Measurements from ENCODE around the gene DROSHA.
"Not testable (repeated sequence)": the region's sequence is repeated elsewhere in the genome, so short reads cannot be mapped to it uniquely, and the experiment has no call there.

The DROSHA gene

GRCh38 chr5:31549114-31549513, 17.2 kb upstream of the DROSHA start:
- H3K4me3 Mint-ChIP-seq, H3K27me3 Mint-ChIP-seq, DNase-seq, H3K9me3 Mint-ChIP-seq: not testable (repeated sequence)
- peak overlapping the region; percentile 56 for H3K27ac Mint-ChIP-seq
- H3K4me1 Mint-ChIP-seq (ENCODE audit: low read depth): peaks cover 15% of the 10 kb centered on the region
- peaks cover 91% of the 10 kb centered on the region for H3K36me3 Mint-ChIP-seq (ENCODE audit: low read depth)

DNA sequence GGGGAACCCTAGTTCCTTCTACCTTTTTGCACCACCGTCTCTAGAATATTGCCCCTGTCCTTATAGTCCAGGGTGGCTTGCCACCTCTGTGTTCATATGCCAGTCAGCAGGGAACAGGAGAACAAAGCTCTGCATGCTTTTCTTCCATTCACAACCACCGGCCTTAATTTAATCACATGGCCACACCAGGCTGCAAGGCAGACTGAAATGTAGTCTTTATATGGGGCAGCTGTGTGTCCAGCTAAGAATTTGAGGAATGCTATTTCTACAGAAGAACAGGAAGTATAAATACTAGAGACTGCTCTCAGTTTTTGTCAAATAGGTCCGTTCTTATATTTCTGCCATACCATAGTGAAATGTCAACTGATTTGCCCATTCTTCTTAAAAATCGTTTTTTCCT, 6.0 kb upstream of the DROSHA start:
- H3K4me3 Mint-ChIP-seq: no peak overlapping the region
- H3K4me1 Mint-ChIP-seq (ENCODE audit: low read depth): peaks cover 41% of the 10 kb centered on the region
- H3K27ac Mint-ChIP-seq: peak overlapping the region; percentile 45
- H3K36me3 Mint-ChIP-seq (ENCODE audit: low read depth): peaks cover 91% of the 10 kb centered on the region
- no peak for DNase-seq
- no peaks in the 10 kb centered on the region for H3K9me3 Mint-ChIP-seq
- no peaks in the 10 kb centered on the region for H3K27me3 Mint-ChIP-seq

- Mint-ChIP-seq H3K27me3 (no peaks in the 10 kb centered on the region), H3K4me3 (no peak overlapping the region), H3K36me3 (ENCODE audit: low read depth) (peaks cover 91% of the 10 kb centered on the region), H3K4me1 (ENCODE audit: low read depth) (peaks cover 41% of the 10 kb centered on the region), H3K27ac (no peak overlapping the region), H3K9me3 (no peaks in the 10 kb centered on the region)
- DNase-seq: no peak
Measured at GRCh38 chr5:31537349-31537748, 5.5 kb upstream of the DROSHA start.

DNA sequence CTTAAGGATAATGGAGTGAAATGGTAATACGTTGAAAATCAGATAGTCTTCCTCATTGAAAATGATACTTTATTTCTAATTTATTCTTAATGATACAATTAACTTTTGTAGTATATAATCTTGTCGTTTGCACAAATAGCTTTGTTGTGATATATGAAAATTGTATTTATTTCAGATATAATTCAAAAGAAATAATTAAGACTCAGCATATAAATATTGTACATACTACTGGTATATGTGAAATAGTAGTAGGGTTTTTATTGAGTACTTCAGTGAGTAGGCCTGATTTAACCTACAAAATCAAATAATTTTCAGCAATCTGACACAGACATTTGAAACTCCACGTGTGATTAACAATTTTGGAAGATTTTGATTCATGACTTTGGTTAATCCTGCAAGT, 5.0 kb upstream of the DROSHA start:
- H3K4me1 Mint-ChIP-seq (ENCODE audit: low read depth): peaks cover 41% of the 10 kb centered on the region
- DNase-seq: no peak
- no peak overlapping the region for H3K27ac Mint-ChIP-seq
- no peaks in the 10 kb centered on the region for H3K27me3 Mint-ChIP-seq
- H3K36me3 Mint-ChIP-seq (ENCODE audit: low read depth): peaks cover 91% of the 10 kb centered on the region
- H3K4me3 Mint-ChIP-seq: no peak overlapping the region
- no peaks in the 10 kb centered on the region for H3K9me3 Mint-ChIP-seq

- Mint-ChIP-seq H3K27ac (peak overlapping the region; percentile 69), H3K4me3 (peak overlapping the region; percentile 94), H3K27me3 (no peaks in the 10 kb centered on the region), H3K36me3 (ENCODE audit: low read depth) (peaks cover 92% of the 10 kb centered on the region), H3K4me1 (ENCODE audit: low read depth) (peaks cover 54% of the 10 kb centered on the region), H3K9me3 (no peaks in the 10 kb centered on the region)
- no peak for DNase-seq
Measured at GRCh38 chr5:31534527-31535046, 2.7 kb upstream of the DROSHA start.

- DNase-seq: no peak
- H3K36me3 Mint-ChIP-seq (ENCODE audit: low read depth): peaks cover 97% of the 10 kb centered on the region
- no peaks in the 10 kb centered on the region for H3K27me3 Mint-ChIP-seq
- H3K4me1 Mint-ChIP-seq (ENCODE audit: low read depth): peaks cover 52% of the 10 kb centered on the region
- peak overlapping the region; percentile 94 for H3K4me3 Mint-ChIP-seq
- no peaks in the 10 kb centered on the region for H3K9me3 Mint-ChIP-seq
- H3K27ac Mint-ChIP-seq: peak overlapping the region; percentile 98
Measured at GRCh38 chr5:31531543-31531887, 378 bp downstream of the DROSHA start.

DNA sequence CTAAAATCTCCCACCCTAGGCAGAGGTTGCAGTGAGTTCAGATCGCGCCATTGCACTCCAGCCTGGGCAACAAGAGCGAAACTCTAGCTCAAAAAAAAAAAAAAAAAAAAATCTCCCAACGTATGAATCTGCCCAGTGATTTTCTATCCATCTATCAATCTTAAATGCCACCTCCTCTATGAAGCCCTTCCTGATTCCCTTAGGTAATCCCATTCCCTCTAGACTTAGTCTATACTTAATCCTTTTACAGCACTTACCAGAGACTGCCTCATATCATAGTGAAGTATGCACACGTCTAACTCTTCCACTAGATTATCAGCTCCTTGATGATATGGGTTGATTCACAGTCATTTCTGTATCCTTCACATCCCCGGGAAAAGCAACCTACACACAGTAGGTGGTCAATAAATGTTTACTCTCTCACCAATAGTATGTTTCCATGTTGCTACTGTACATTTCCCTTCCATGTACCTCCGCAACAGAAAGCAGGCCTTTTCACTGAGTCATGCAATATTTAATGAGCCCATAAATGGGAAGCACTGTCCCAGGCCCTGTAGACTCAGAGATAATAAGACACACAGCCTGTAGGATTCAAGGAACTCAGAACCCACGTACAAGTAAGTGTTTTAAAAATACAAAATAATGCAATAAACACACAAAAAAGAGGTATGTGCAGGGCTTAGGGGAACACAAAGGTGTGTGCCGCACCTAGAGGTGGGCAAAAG, 1.2 kb downstream of the DROSHA start:
- H3K27ac Mint-ChIP-seq: peak overlapping the region; percentile 98
- peaks cover 52% of the 10 kb centered on the region for H3K4me1 Mint-ChIP-seq (ENCODE audit: low read depth)

GRCh38 chr5:31523041-31523440, 8.9 kb downstream of the DROSHA start:
- H3K36me3 Mint-ChIP-seq (ENCODE audit: low read depth): peaks cover 95% of the 10 kb centered on the region
- no peaks in the 10 kb centered on the region for H3K27me3 Mint-ChIP-seq
- no peak for DNase-seq
- H3K9me3 Mint-ChIP-seq: no peaks in the 10 kb centered on the region
- no peak overlapping the region for H3K27ac Mint-ChIP-seq
- H3K4me1 Mint-ChIP-seq (ENCODE audit: low read depth): peaks cover 20% of the 10 kb centered on the region
- no peak overlapping the region for H3K4me3 Mint-ChIP-seq

More for the DNA sequence above, 1.2 kb downstream of the DROSHA start:
- H3K27me3 Mint-ChIP-seq: no peaks in the 10 kb centered on the region
- peak overlapping the region; percentile 94 for H3K4me3 Mint-ChIP-seq
- H3K9me3 Mint-ChIP-seq: no peaks in the 10 kb centered on the region
- H3K36me3 Mint-ChIP-seq (ENCODE audit: low read depth): peaks cover 98% of the 10 kb centered on the region
- DNase-seq: no peak

DNA sequence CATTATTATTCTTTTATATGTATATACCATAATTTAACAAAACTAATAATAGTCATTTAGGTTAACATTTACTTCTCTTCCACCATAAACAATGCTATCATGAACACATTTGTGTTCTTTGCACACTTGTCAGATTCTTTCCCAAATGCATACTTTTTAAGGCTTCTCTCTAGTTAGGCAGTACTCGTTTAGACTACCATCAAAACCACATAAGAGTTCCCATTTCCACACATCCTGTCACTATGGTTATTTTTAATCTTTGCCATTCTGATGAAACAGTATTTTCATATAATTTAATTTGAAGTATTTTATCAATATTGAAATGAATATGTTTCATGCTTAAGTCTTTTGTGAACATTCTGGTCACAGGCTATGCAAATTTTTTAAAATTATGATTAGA, 15.1 kb downstream of the DROSHA start:
- Mint-ChIP-seq H3K36me3 (ENCODE audit: low read depth) (peaks cover 85% of the 10 kb centered on the region), H3K27ac (no peak overlapping the region), H3K9me3 (no peaks in the 10 kb centered on the region), H3K27me3 (no peaks in the 10 kb centered on the region), H3K4me1 (ENCODE audit: low read depth) (peaks cover 13% of the 10 kb centered on the region), H3K4me3 (no peak overlapping the region)
- DNase-seq: no peak

GRCh38 chr5:31511305-31511704, 20.6 kb downstream of the DROSHA start:
- no peaks in the 10 kb centered on the region for H3K4me1 Mint-ChIP-seq (ENCODE audit: low read depth)
- no peaks in the 10 kb centered on the region for H3K27me3 Mint-ChIP-seq
- H3K9me3 Mint-ChIP-seq: no peaks in the 10 kb centered on the region
- no peak for DNase-seq
- H3K4me3 Mint-ChIP-seq: no peak overlapping the region
- H3K27ac Mint-ChIP-seq: no peak overlapping the region
- peaks cover 95% of the 10 kb centered on the region for H3K36me3 Mint-ChIP-seq (ENCODE audit: low read depth)

GRCh38 chr5:31504529-31504928, 27.4 kb downstream of the DROSHA start:
- Mint-ChIP-seq H3K36me3 (ENCODE audit: low read depth) (peaks cover 97% of the 10 kb centered on the region), H3K27ac (no peak overlapping the region), H3K4me3 (no peak overlapping the region)

GRCh38 chr5:31502506-31502905, 29.4 kb downstream of the DROSHA start:
- no peaks in the 10 kb centered on the region for H3K27me3 Mint-ChIP-seq
- no peaks in the 10 kb centered on the region for H3K9me3 Mint-ChIP-seq
- H3K36me3 Mint-ChIP-seq (ENCODE audit: low read depth): peaks cover 100% of the 10 kb centered on the region
- H3K27ac Mint-ChIP-seq: no peak overlapping the region
- DNase-seq: no peak
- H3K4me1 Mint-ChIP-seq (ENCODE audit: low read depth): no peaks in the 10 kb centered on the region
- H3K4me3 Mint-ChIP-seq: no peak overlapping the region

More at GRCh38 chr5:31504529-31504928, 27.4 kb downstream of the DROSHA start:
- Mint-ChIP-seq H3K9me3 (no peaks in the 10 kb centered on the region), H3K27me3 (no peaks in the 10 kb centered on the region), H3K4me1 (ENCODE audit: low read depth) (no peaks in the 10 kb centered on the region)
- no peak for DNase-seq

DNA sequence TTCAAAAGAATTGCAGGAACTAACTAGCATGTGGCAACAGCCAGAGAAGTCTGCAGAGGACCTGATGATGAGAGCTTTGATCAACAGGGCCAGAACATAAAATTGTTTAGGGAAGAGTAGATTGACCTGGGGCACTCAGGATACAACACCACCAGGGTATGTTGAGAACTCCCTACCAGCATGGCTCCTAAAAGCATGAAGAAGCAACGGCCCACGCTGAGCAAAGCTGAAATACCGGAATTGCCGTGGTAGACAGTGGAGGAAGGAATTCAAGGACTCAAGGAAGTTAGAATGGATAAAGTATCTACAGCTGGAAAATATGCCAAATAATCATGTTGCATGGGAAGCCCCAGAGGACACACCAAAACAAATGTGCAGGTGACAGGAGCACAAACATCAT, 31.6 kb downstream of the DROSHA start:
- Mint-ChIP-seq H3K4me1 (ENCODE audit: low read depth) (no peaks in the 10 kb centered on the region), H3K4me3 (no peak overlapping the region), H3K9me3 (no peaks in the 10 kb centered on the region), H3K27ac (no peak overlapping the region), H3K27me3 (no peaks in the 10 kb centered on the region), H3K36me3 (ENCODE audit: low read depth) (peaks cover 100% of the 10 kb centered on the region)
- no peak for DNase-seq

GRCh38 chr5:31496891-31497290, 35.0 kb downstream of the DROSHA start:
- Mint-ChIP-seq H3K4me3 (no peak overlapping the region), H3K9me3 (no peaks in the 10 kb centered on the region), H3K27ac (no peak overlapping the region), H3K4me1 (ENCODE audit: low read depth) (no peaks in the 10 kb centered on the region), H3K36me3 (ENCODE audit: low read depth) (peaks cover 98% of the 10 kb centered on the region), H3K27me3 (no peaks in the 10 kb centered on the region)
- no peak for DNase-seq

DNA sequence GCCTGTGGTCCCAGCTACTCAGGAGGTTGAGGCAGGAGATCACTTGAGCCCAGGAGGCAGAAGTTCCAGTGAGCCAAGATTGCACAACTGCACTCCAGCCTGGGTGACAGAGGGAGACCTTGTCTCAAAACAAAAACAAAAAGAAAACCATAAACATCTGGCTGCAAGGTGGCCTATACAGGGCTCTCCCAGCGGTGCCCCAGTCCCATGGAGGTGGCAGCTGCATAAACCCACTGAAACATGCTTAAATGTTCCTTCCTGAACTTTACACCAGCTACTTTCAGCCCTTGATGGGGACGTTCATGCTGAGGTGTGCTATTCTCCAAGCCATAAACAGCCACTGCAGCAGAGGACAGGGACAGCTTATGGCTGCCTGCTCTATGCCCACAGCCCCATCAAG, 35.6 kb downstream of the DROSHA start:
- DNase-seq: no peak
- no peaks in the 10 kb centered on the region for H3K9me3 Mint-ChIP-seq

More for the DNA sequence above, 35.6 kb downstream of the DROSHA start:
- Mint-ChIP-seq H3K27me3 (no peaks in the 10 kb centered on the region), H3K36me3 (ENCODE audit: low read depth) (peaks cover 98% of the 10 kb centered on the region), H3K4me1 (ENCODE audit: low read depth) (no peaks in the 10 kb centered on the region), H3K27ac (no peak overlapping the region), H3K4me3 (no peak overlapping the region)

Measured in activated T-cell treated with anti-CD3 and anti-CD28 coated beads, Interleukin-2, amount 50 U/mL, for 24 hours (primary cell).